HG03103 (cell line): ENCODE measurements around the gene FAM131C.

Source experiments
- ATAC-seq: cut with Tn5 transposase; IDR thresholded peaks from one replicate; pipeline ENCODE4 v1.9.1; 2021; ENCODE audit warnings: low read depth; ENCODE audit not compliant: unreplicated experiment

FAM131C gene, protein sequence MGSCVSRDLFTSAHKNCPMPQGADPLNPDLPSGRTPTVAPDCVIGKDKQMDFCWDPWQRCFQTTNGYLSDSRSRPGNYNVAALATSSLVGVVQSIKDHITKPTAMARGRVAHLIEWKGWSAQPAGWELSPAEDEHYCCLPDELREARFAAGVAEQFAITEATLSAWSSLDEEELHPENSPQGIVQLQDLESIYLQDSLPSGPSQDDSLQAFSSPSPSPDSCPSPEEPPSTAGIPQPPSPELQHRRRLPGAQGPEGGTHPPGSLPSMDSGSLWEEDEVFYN

DNA sequence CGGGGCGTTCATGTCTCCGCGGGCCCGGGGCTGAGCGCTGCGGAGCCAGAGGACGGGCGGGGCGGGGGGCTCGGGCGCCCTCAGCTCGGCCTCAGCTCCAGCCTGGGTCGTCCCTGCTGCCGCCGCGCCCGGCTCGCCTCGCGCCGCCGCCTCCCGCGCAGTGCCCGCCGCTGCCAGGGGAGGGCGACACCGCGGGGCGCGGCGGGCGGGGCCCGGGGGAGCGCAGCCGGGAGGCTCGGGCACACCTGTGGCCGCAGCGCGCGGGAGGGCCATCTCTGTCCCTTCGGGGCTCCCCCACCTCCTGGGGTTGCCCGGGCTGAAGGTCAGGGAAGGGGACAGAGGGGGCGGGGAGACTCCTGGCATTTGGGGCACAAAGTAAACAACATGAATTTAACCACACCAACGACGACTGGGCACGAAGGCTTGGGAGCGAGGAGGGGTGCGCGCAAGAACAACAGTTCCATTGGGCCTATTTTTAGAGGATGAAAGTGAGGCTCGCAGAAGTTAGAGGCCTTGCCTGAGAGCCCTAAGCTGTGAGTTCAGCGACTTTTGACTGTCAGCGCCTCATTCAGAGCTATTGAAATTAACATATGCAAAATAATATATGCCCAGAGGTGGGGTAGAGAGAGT, at the start of gene FAM131C:
TSS of gene FAM131C (minus strand) at position 162 of the 630 bp plus-strand sequence. CDS start 209 bp downstream, outside the sequence.
- ATAC-seq: no peak

DNA sequence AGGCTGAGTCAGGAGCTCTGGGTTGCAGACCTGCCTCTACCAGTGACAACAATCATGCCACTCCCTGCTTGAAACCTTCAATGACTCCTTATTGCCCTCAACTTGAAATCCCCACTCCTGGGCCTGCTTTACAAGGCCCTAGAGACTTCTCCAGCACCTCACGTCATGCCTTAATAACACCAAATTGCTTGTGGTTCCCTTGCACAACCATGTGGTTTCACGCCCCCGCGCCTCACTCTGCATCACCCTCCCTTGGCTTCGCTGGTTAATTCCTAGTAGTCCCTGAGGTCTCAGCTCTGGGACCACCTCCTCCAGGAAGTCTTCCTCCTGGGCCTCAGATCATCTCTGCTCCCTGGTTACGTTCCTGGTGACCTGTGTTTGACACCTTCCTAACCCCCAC, 49.5 kb upstream of the FAM131C start:
- ATAC-seq: no peak

DNA sequence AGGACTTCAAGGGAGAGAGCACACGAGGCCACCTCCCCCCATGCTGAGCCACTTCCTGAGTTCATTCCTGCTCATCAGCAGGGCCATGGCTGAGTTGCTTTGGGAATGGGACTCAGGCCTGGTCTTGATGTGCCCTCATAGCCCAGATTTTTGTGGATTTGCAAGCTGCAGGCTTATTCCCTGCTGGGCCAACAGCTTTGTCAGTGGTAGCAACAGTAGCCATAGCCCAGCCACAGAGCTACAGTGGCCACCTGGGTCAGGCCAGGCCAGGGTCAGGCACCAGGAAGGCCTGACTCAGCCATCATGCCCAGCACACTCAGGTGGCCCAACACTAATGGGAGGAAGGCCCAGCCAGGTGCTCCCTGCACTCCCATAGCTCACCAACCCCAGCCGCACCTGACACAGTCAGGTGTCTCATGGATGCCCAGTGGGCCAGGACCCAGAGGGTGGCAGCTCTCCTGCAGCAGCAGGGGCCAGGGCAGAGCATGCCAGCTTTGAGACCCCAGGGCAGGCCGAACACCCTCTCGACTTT, 49.0 kb upstream of the FAM131C start:
- ATAC-seq: no peak

DNA sequence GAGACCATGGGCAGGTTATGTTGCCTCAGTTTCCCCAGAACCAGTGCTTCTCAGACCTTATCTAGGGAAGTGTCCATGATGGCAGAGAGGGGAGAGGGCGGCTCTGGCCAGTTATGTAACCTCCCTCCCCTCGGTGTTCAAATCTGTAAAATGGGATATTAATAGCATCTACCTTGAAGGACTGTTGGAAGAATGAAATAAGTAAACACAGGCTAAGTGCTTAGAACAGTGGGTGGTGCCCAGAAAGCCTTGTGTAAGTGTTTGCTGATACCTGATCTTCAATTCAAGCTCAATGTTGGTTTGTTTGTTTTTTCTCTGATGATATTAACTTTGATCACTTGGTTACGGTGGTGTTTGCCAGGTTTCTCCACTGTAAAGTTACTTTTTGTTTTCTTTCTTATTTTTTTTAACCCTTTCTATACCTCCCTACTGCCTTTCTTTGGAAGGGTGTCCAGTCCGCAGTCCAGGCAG, 47.5 kb upstream of the FAM131C start:
- ATAC-seq: no peak

DNA sequence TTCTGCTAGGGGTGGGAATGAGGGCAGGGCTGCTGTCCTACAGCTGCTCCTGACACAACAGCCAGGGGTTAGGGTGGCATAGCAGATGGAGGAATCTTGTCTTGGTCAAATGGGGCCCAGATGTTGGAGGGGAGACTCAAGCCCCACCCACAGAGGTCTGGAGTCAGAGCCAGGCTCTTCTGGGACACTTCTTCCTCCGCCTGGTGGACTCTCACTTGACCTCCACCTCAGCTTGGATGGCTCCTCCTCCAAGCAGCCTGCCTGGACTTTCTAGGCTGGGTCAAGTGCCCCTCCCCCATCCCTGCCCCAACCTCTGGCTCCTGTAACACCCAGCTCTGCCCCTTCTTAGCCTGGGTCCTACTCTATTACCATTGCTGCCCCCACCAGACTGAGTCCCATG, 47.0 kb upstream of the FAM131C start:
- ATAC-seq: no peak

DNA sequence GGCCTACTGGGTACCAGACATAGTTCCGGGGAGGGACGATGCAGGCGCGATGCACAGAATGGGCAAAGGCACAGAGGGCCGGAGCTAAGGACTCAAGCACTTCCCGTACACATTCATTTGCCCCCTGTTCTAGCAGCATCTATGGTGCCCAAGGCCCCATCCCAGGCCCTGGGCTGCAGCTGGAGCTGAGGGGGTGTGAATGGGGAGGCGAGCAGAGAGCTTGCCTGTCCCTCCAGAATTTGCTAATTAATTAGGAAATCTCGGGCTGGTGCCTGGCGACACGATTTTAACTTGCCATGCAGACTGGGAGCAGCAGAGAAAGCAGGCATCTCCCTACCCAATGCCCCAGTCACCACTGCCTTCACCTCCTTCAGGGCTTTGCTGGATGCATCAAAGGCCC, 46.5 kb upstream of the FAM131C start:
- ATAC-seq: no peak

DNA sequence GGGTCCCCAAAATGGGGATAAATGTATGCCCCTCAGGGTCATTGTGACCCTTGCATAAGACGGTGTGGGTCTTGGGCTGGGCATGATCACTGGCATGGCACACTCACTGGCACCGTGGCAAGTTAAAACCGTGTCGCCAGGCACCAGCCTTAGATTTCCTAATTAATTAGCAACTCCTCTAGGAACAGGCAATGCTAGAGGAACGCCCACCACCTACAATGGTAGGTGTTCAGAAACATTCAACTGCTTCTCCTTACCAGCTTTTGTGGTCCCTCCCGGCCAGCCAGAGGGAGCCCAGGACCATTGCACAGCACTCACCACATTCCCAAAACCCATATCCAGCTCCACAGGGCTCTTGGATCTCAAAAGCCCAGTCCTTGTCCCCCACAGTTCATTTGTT, 46.1 kb upstream of the FAM131C start:
- no peak for ATAC-seq

DNA sequence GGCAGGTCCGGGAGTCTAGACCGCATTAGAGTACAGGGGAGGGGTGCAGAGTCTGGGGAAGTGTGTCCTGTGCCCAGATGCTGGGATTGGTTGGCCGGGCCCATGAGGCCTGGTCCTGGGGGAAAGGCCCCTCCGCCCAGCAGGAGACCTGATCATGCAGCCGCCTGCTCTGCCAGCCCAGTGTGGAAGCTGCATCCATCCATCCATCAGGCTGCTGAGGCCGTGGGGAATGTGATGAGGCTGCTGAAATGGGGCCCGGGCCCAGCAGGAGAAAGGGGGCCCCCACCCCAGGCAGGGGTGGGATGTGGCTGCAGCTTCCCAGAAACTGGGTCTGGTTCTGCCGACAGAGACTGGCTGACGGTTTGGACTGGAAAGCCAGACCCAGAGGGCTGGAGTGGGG, 45.3 kb upstream of the FAM131C start:
- no peak for ATAC-seq

DNA sequence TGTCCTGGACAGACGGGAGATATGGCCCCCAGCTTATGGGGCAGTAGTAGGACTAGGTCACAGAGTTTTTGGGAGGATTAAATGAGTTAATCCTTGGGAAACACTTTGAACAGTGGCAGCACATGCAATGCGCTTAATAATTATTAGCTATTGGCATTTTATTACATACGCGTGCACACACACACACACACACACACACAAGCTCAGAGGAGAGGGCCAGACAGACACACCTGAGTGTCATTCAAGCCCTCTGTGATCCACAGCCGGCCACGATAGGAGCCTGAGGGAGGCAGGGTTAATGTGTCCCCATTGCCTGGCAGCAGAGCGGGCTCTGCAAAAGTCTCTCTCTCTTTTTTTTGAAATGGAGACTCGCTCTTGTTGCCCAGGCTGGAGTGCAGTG, 44.5 kb upstream of the FAM131C start:
- ATAC-seq: no peak

DNA sequence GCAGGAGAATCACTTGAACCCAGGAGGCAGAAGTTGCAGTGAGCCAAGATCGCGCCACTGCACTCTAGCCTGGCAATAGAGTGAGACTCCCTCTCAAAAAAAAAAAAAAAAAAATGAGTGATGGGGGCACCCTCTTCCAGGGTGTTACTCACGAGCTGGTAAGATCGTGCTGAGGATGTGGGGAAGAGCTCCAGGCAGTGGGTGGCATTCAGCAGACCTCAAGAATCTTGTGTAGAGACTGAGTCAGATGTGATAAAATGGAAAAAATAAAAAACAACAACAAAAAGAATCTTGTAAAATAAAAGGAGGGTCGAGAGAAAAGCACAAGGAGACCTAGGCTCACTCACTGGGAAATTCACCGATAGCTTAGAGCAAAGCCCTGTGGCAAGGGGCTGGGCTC, 43.9 kb upstream of the FAM131C start:
- no peak for ATAC-seq

DNA sequence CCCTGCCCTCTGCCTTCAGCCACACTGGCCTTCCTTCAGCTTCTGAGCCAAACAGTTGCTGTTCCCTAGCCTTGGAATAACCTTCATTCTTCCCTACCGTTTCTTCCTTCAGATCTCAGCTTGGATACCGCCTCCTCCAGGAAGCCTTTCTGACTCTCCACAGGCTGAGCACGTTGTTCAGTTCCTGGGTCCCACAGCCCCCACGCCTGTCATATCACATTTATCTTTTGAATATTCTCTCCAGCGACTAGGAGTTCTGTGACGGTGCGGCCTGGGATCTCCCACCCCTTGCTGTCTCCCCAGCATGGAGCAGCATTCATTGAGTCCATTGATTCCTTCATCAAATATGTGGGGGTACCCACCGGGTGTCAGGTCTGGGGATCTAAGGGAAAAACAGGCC, 43.2 kb upstream of the FAM131C start:
- ATAC-seq: no peak

DNA sequence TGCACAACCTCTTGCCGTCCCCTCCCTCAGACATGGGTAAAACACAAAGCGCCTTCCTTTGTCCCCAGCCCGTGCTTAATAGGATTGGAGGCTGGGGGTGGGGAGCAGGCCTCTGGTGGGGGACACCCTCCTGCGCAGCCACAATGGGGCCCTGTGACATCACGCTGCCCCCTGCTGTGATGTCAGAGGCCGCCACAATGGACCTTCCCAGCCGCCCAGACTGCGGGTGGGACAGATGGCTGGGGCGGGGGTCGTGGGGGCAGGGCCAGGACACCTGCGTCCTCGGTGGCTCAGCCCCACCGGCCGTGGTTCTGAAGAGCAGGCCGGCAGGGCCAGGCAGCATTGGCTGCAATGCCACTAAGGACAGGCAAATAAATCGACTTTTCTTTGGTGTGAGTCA, 42.6 kb upstream of the FAM131C start:
- ATAC-seq: no peak

DNA sequence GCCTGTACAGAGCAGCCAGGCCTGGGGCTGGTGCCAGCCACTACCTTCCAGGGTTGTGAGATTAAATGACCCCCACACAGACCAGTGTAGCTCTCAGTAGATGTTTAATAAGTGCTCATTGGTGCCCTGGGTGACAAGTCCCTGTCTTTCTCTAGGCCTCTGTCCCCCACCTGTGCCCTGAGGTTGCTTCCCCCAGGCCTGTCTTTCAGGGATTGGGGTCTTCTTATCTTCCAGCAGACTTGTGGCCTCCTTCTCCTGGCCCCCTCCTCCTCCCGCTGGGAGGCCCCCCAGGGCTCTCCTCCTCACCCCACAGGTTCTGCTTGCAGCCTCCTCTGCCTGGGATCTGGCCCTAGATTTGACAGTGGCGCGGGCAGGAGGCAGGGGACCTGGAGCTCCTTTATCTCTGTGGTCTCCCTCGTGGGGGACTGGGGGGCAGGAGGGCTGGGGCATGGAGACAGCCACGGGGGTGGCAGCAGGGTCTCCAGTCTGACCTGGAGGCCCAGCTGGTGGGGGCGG, 42.1 kb upstream of the FAM131C start:
- ATAC-seq: no peak

DNA sequence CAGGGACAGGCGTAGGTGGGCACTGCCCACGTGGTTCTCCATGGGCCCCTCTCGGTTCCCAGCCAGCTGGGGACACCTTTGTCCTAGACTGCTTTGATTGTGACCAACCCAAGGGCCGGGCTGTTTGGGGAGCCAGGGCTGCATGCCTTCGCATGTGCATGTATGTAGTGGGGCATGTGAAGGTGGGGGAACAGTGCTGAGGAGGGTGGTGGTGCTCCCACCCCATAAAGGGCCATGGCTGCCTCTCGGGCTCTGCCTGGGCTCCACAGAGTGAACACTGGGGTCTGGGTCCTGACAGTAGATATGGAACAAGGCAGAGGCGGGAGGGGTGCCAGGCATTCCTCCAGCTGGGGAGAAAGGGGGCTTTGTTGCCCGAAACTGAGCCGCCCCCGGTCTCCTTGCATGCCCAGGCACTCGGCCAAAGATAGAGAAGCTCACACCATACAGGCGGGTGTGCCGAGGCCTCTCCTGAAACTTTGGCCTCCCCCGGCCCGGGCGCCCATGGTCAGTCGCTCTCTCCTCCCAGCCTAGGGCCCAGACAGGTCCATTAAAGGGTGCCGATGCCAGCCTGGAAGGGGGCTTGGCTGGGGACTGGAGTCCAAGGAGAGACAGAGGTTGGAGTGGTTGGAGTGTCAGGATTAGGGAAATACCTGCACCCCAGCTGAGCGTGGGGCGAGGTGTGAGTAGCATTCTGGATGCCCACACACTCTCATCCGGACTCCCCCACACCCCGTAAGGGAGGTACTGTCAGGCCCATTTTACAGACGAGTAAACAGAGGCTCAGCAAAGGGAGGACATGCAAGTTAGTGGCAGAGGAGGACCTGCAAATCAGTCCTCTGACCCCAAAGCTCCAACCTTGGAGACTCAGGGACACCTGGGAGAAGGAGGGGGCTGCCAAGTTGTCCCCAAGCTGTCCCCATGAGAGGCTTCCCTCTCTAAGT, 41.3 kb upstream of the FAM131C start:
- ATAC-seq: no peak

DNA sequence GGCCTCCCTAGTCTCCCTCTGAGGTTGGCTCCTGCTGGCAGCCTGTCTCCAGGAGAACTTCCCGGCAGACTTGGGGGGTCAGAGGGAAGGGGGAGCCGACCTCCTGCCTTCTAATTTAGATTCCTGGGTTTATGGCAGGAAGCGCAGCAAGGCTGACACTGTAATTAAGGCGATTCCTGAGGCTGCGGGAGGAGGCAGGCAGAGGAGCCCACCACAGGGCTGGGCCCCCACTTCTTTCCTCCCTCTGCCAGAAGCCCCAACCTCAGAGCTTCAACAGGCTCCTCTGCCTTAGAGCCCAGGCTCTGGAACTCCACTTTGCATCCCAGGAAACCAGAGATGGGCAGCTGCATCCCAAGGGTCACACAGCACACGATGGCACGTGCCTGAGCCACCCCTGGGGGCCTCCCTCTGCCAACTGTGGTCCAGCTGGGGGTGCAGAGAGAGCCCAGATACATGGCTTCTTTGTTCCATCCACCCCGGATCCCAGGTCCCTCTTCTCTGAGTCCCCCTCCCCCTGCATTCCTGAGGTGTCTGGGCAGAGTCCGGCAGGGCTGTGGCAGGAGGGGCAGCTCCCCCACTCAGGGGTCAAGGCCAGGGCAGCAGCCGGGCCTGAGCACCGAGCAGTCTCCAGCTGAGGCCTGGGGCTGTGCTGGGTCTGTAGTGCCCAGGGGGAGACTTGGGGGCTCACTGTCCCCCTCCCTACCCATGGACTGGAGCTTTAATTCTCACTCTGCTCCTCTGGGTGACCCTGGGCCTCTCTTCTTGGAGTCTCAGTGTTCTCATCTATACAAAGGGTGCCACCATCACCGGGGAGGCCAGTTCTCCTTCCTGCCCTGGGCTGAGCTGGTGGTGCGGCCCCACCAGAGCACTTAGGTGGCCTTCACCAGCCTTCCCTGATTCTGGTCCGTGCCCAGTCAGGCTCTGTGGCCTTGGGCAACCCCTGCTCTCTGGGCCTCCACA, 39.4 kb upstream of the FAM131C start:
- no peak for ATAC-seq

DNA sequence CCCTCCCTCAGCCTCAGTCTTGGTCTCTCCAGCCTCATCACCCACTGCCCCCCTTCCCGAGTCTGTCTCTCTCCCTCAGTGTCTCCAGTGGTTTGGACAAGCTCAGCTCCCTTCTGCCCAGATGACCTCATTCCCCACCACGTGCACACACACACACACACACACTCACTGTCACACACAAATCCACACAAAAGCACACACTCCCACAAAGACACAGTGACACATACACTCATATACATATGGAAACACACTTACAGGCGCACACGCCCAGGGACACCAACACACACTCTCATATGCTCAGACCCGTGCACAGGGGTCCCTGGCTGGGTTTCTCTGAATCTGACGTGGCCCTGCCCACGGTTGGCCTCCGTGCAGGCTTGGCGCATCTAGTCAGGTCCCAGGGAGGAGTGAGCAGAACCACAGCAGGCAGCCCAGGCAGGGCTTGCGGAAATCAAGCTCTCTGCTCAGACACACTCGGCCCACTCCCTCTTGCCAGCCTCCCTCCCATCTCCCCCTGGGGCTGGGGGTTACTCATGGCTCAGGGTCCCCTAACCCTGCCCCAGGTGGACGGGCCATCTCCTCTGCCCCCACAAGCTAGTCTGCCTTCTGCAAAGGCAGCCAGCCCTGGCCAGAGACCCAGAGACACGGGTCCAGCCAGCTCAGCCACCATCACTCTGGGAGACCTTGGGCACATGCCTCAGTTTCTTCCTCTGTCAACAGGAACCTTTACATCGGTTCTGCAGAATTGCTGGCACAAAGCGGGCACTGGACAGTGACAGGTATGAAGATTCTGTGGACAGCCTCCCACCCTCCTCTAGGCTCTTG, 38.5 kb upstream of the FAM131C start:
- ATAC-seq: no peak

DNA sequence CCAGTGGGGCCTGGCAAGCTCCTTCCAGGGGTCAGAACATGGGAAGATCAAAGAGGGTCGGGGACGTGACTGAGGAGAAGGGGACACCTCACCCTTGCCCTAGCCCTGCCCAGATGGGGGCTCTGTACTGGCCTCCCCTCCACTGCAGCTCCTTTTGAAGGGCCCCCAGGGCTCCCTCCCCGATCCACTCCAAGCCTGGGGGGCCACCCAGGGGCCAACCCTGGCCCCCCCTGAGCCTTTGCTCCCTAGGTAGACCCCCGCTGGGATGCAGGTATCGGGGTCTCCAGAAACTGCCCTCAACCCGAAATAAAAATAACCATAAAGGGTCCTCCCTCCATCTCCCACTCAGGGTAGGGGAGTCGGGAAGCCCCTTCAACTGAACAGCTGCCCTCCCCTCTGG, 37.4 kb upstream of the FAM131C start:
- ATAC-seq: no peak

DNA sequence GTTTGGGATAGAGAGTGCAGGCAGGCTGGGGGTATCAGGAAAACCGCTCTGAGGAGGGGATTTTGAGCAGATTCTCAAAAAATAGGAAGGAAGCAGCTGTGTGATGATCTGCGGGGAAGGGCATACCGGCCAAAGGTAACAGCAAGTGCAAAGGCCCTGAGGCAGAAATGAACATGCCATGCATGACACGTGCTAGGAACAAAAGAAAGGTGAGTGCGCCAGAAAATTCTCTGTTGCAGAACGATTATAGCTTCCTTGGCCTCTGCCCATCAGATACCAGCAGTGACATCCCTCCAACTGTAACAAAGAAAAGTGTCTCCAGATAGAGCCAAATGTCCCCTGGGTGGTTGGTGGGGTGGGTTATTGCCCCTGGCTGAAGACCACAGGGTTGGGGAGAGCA, 37.0 kb upstream of the FAM131C start:
- ATAC-seq: no peak

DNA sequence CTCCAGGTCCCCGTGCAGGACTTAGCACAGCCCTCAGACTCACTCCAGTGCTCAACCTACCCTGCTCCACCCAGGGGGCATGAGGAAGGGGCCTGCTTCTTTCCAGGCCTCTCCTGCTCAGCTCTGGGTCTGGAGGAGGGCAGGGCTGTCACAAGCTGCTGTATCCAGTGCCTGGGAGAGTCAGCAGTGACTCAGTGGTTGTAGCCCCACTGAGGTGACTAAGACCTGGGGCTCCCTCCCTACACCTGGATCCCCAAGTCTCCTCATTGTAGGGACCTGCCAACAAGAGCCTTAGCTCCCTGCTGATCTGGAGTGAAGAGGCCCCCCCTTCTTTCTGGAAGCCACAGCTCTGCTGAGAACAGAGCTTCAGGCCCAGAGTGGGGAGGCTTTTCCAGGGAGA, 36.1 kb upstream of the FAM131C start:
- ATAC-seq: no peak
